Right atrium auricular region (tissue), 2 donors: ENCODE results near the gene TMEM203. TPM values are rescaled to one million over a fixed set of nuclear protein-coding genes. Genes with fewer than 3 reads are reported as not detected.

Source experiments
- DNase-seq: peaks from one replicate; pipeline ENCODE4 v3.0.0-alpha.2; 2019; ENCODE audit warnings: low spot score
- H3K27ac ChIP-seq, 2 donors: fragments of 200-600 bp; sonication (generic); 1 replicate in 1 of 2; 2 replicates in 1 of 2; pipeline ENCODE4 v1.5.1; 2016 to 2019
- H3K27me3 ChIP-seq, 2 donors: fragments of 200-600 bp; sonication (generic); one replicate each; pipeline versions ENCODE4 v1.5.1 to v1.6.0; 2017 to 2019
- H3K36me3 ChIP-seq: fragments of 200-600 bp; sonication (generic); one replicate; pipeline ENCODE4 v1.5.1; 2016
- H3K4me1 ChIP-seq, 2 donors: fragments of 200-600 bp; sonication (generic); one replicate each; pipeline versions ENCODE4 v1.5.1 to v1.6.0; 2017 to 2019
- H3K4me3 ChIP-seq, 2 donors: fragments of 200-600 bp; sonication (generic); 1 replicate in 1 of 2; 2 replicates in 1 of 2; pipeline ENCODE4 v1.5.1; 2017 to 2019; ENCODE audit warnings: mild to moderate bottlenecking in 1 of 2, moderate library complexity in 1 of 2
- H3K9me3 ChIP-seq, 2 donors: fragments of 200-600 bp; sonication (generic); one replicate each; pipeline ENCODE4 v1.5.1; 2019
- CTCF ChIP-seq, 2 donors: fragments of 200-600 bp; sonication (generic); IDR thresholded peaks; one replicate each; pipeline ENCODE4 v1.5.1; 2019; ENCODE audit warnings: antibody characterized with exemption in 2 of 2
- total RNA-seq, 2 donors: library from RNA; depleted of rRNA; stranded (reverse); fragments of >200 nt; gene quantifications; one replicate each; pipeline ENCODE4 v1.1.0, GENCODE V29; 2016

The TMEM203 gene
- total RNA-seq, 2 donors from 2014 or later = 31.4 to 33.9 TPM

GRCh38 chr9:137236936-137237421, 31.5 kb upstream of the TMEM203 start:
- peak overlapping the region; percentile 0 to 32 for H3K4me3 ChIP-seq
- DNase-seq = no peak
- peak overlapping the region; percentile 12 to 43 for H3K27ac ChIP-seq
- no peak for TF ChIP-seq CTCF (IDR thresholded peaks at IDR 0.05)
- no peaks in the 10 kb centered on the region for H3K27me3 ChIP-seq
- H3K4me1 ChIP-seq = peaks cover 0 to 50% of the 10 kb centered on the region in 2 donors
- H3K9me3 ChIP-seq = no peaks in the 10 kb centered on the region
- peaks cover 4% of the 10 kb centered on the region for H3K36me3 ChIP-seq

- TF ChIP-seq CTCF (IDR thresholded peaks at IDR 0.05) = peak; percentile 100
- Histone ChIP-seq H3K4me1 (peaks cover 0 to 47% of the 10 kb centered on the region in 2 donors), H3K27me3 (no peaks in the 10 kb centered on the region), H3K36me3 (no peaks in the 10 kb centered on the region), H3K4me3 (peak overlapping the region; percentile 0 to 32), H3K27ac (peak overlapping the region; percentile 12 to 43), H3K9me3 (no peaks in the 10 kb centered on the region)
- peak; percentile 86 for DNase-seq
Observed at GRCh38 chr9:137236238-137236935, 30.9 kb upstream of the TMEM203 start.

- no peaks in the 10 kb centered on the region for H3K36me3 ChIP-seq
- peaks cover 0 to under 1% of the 10 kb centered on the region in 2 donors for H3K27me3 ChIP-seq
- H3K4me1 ChIP-seq = peaks cover 0 to 47% of the 10 kb centered on the region in 2 donors
- H3K9me3 ChIP-seq = no peaks in the 10 kb centered on the region
- peak overlapping the region in 1 of 2 donors; percentile 32 for H3K4me3 ChIP-seq
- TF ChIP-seq CTCF (IDR thresholded peaks at IDR 0.05) = no peak
- peak overlapping the region; percentile 12 to 23 for H3K27ac ChIP-seq
- DNase-seq = no peak
Observed at GRCh38 chr9:137235424-137236237, 30.2 kb upstream of the TMEM203 start.

- Histone ChIP-seq H3K27me3 (peaks cover 0 to 4% of the 10 kb centered on the region in 2 donors), H3K4me3 (no peak overlapping the region), H3K9me3 (no peaks in the 10 kb centered on the region), H3K4me1 (peaks cover 0 to 45% of the 10 kb centered on the region in 2 donors), H3K36me3 (no peaks in the 10 kb centered on the region), H3K27ac (no peak overlapping the region)
- no peak for TF ChIP-seq CTCF (IDR thresholded peaks at IDR 0.05)
- no peak for DNase-seq
Observed at GRCh38 chr9:137234758-137235423, 29.4 kb upstream of the TMEM203 start.

GRCh38 chr9:137234055-137234697, 28.7 kb upstream of the TMEM203 start:
- peaks cover 3 to 4% of the 10 kb centered on the region in 2 donors for H3K27me3 ChIP-seq

More at GRCh38 chr9:137234055-137234697, 28.7 kb upstream of the TMEM203 start:
- TF ChIP-seq CTCF (IDR thresholded peaks at IDR 0.05) = no peak
- Histone ChIP-seq H3K4me3 (no peak overlapping the region), H3K4me1 (peaks cover 0 to 38% of the 10 kb centered on the region in 2 donors), H3K36me3 (no peaks in the 10 kb centered on the region), H3K9me3 (no peaks in the 10 kb centered on the region), H3K27ac (no peak overlapping the region)
- DNase-seq = no peak
